ENCODE measurements around the gene C2CD2.

DNA sequence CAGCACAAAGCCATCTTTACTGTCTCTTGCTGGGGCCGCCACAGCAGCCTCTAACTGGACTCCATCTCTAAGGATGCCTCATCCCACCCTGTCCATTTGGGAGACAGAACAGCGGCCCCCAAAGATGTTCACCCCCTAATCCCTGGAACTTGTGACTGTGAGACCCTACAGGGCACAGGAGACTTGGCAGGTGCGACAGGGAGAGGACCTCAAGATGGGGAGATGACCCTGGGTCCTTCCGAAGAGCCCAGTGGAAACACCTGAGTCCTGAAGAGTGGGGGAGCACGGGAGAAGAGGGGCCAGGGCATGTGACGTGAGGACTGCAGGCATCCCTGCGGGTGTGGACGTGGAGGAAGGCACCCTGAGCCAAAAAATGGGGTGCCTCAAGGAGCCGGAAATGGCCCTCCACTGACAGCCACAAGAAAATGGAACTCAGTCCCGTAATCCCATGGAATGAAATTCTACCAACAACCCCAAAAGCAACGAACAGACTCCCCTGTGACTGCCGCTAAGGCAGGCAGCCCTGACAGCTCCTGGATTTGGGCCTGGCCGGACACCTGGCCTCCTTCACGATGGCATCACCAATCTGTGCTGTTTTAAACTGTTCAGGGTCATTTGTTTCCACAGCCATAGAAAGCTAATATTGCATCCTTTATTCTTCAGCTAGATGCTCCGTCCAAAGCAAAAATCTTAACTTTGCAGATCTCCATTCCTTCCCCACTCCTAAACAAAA is 34.0 kb downstream of the C2CD2 start:
- TF ChIP-seq, protein P1, sequence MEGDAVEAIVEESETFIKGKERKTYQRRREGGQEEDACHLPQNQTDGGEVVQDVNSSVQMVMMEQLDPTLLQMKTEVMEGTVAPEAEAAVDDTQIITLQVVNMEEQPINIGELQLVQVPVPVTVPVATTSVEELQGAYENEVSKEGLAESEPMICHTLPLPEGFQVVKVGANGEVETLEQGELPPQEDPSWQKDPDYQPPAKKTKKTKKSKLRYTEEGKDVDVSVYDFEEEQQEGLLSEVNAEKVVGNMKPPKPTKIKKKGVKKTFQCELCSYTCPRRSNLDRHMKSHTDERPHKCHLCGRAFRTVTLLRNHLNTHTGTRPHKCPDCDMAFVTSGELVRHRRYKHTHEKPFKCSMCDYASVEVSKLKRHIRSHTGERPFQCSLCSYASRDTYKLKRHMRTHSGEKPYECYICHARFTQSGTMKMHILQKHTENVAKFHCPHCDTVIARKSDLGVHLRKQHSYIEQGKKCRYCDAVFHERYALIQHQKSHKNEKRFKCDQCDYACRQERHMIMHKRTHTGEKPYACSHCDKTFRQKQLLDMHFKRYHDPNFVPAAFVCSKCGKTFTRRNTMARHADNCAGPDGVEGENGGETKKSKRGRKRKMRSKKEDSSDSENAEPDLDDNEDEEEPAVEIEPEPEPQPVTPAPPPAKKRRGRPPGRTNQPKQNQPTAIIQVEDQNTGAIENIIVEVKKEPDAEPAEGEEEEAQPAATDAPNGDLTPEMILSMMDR (IDR thresholded peaks at IDR 0.05): no peak
- TF ChIP-seq NRF1 (IDR thresholded peaks at IDR 0.05; ENCODE audit: low read depth, low read length) (no peak), MXI1 (IDR thresholded peaks at IDR 0.05; ENCODE audit: low read depth, low read length) (no peak), FOXM1 (IDR thresholded peaks at IDR 0.05; ENCODE audit: low read depth) (no peak)
